Osteoblast (primary cell): ENCODE data around the gene ADCY1. TPM values are rescaled to one million over a fixed set of nuclear protein-coding genes. Genes with fewer than 3 reads are reported as not detected.

Source experiments
- small RNA-seq: library from RNA; depleted of rRNA; stranded (forward); fragments of <200 nt; gene quantifications from one replicate; pipeline ENCODE3, GENCODE V24; 2012
- total RNA-seq: library from RNA; depleted of rRNA; stranded (reverse); fragments of >200 nt; gene quantifications from 2 replicates; pipeline ENCODE4 v1.2.3, GENCODE V29; 2012

The ADCY1 gene
- total RNA-seq, 1 donor, result 1.1 TPM

Small RNA genes within 50 kb of the gene (small RNA-seq; reads per million reads assigned to genes)
- not detected for gene AC073325.2
